K562 (cell line): ENCODE measurements around the gene CNTN4.

Experiments
- CEBPB ChIP-seq: fragments of 450-650 bp; IDR thresholded peaks from 2 replicates; pipeline ENCODE4 v1.6.1; 2016; ENCODE audit warnings: missing genetic modification characterization, missing compliant biosample characterization
- KAT2B ChIP-seq: IDR thresholded peaks from one replicate; pipeline ENCODE4 v1.6.1; 2012; ENCODE audit warnings: low read depth, mild to moderate bottlenecking, control low read depth, inconsistent platforms, low read length, moderate library complexity
- SMC3 ChIP-seq: conservative IDR thresholded peaks from 2 replicates; pipeline ENCODE4 v1.6.1; 2011; ENCODE audit warnings: low read depth, low read length, improper control_type of control experiment; ENCODE audit not compliant: insufficient read depth

GRCh38 chr3:2615080-2615479, 516.4 kb downstream of the CNTN4 start:
- no peak for TF ChIP-seq CEBPB (tag)
- no peak for TF ChIP-seq SMC3
- no peak for TF ChIP-seq KAT2B
